CD4-positive, alpha-beta T cell treated with Interleukin-1 beta for 1 hour (primary cell): ENCODE measurements around the gene IL10RB.
"Not testable (repeated sequence)": the region's sequence is repeated elsewhere in the genome, so short reads cannot be mapped to it uniquely, and the experiment has no call there.

Experiments used
- DNase-seq, 2 donors: peaks; one replicate each; pipeline ENCODE4 v3.0.0-alpha.2; 2020 to 2022

Gene IL10RB

GRCh38 chr21:33266050-33266788 is at the start of gene IL10RB:
Gene IL10RB, plus strand, starts transcription at chr21:33266367. Its CDS starts 99 bp downstream, at chr21:33266466.
- DNase-seq: peak; percentile 76 to 80

GRCh38 chr21:33217138-33217520 is 49.0 kb upstream of the IL10RB start:
- DNase-seq: no peak

GRCh38 chr21:33219300-33219699 is 46.9 kb upstream of the IL10RB start:
- DNase-seq: no peak

- DNase-seq: no peak
These were observed 46.2 kb upstream of the IL10RB start for GRCh38 chr21:33219954-33220353.

GRCh38 chr21:33225376-33225775 is 40.8 kb upstream of the IL10RB start:
- DNase-seq: not testable (repeated sequence)

- DNase-seq: no peak
These were observed 37.7 kb upstream of the IL10RB start for GRCh38 chr21:33228455-33228854.

- DNase-seq: no peak
These were observed 36.9 kb upstream of the IL10RB start for GRCh38 chr21:33229099-33229783.

GRCh38 chr21:33229784-33230544 is 36.2 kb upstream of the IL10RB start, which contains the start of gene IFNAR2:
Gene IFNAR2, plus strand, starts transcription at chr21:33229938. Its CDS starts 11,985 bp downstream, at chr21:33241923.
- peak; percentile 76 to 77 for DNase-seq

- DNase-seq: peak; percentile 48 to 62
These were observed 35.4 kb upstream of the IL10RB start for GRCh38 chr21:33230545-33231324.

GRCh38 chr21:33231526-33231925 is 34.6 kb upstream of the IL10RB start:
- no peak for DNase-seq

GRCh38 chr21:33232291-33233034 is 33.7 kb upstream of the IL10RB start:
- DNase-seq: no peak

GRCh38 chr21:33234635-33235520 is 31.3 kb upstream of the IL10RB start:
- DNase-seq: no peak

GRCh38 chr21:33236013-33236686 is 30.0 kb upstream of the IL10RB start:
- DNase-seq: no peak

GRCh38 chr21:33236766-33237165 is 29.4 kb upstream of the IL10RB start:
- DNase-seq: no peak

- no peak for DNase-seq
These were observed 28.7 kb upstream of the IL10RB start for GRCh38 chr21:33237486-33237885.

- DNase-seq: no peak
These were observed 28.0 kb upstream of the IL10RB start for GRCh38 chr21:33238146-33238545.

GRCh38 chr21:33238565-33239255 is 27.5 kb upstream of the IL10RB start:
- DNase-seq: peak in 1 of 2 donors; percentile 45

- DNase-seq: not testable (repeated sequence)
These were observed 26.5 kb upstream of the IL10RB start for GRCh38 chr21:33239559-33240127.

- DNase-seq: no peak
These were observed 25.8 kb upstream of the IL10RB start for GRCh38 chr21:33240404-33240803.
